Mesodermal cell (in vitro differentiated cells): ENCODE data around the gene C2CD2.

ENCODE experiments used
- H3K27ac ChIP-seq: 2 replicates; pipeline ENCODE4 v1.7.0; 2013; ENCODE audit warnings: mild to moderate bottlenecking, low read depth, low read length, moderate library complexity; ENCODE audit not compliant: severe bottlenecking
- H3K36me3 ChIP-seq: 2 replicates; pipeline ENCODE4 v1.7.1; 2013; ENCODE audit warnings: mild to moderate bottlenecking, low read length, moderate library complexity; ENCODE audit not compliant: control insufficient read depth, insufficient read depth
- H3K4me1 ChIP-seq: one replicate; pipeline ENCODE4 v1.7.1; 2013; ENCODE audit warnings: mild to moderate bottlenecking, low read length; ENCODE audit not compliant: insufficient read depth, control insufficient read depth, poor library complexity, severe bottlenecking
- H3K4me3 ChIP-seq: 2 replicates; pipeline ENCODE4 v1.7.0; 2013; ENCODE audit warnings: low read length, control low read depth, mild to moderate bottlenecking; ENCODE audit not compliant: insufficient read depth, poor library complexity, severe bottlenecking; ENCODE audit errors: extremely low read depth
- H3K9me3 ChIP-seq: 2 replicates; pipeline ENCODE4 v1.7.1; 2013; ENCODE audit warnings: mild to moderate bottlenecking, low read length, moderate library complexity; ENCODE audit not compliant: control insufficient read depth
- WGBS, 2 experiments: methylation state at CpG; one replicate each; pipeline ENCODE4 v1.1.5; 2013; ENCODE audit warnings: missing lambda C conversion rate in 2 of 2; ENCODE audit not compliant: insufficient coverage in 2 of 2; 5-methylcytosine and 5-hydroxymethylcytosine counted together

The C2CD2 gene

DNA sequence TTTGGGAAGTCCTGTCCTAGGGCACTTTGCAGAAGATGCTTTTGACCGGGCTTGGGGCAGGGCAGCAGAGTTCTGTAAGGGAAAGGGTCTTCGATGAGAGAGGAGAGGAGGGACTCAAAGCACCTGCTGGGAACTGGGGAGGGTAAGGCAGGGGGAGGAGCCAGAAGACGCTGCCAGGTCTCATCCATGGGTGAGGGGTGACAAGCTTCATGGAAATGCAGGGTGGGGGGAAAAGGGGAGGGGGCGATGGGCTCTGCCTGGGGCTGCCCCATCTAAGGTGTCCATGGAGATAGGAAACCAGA, 20.9 kb upstream of the C2CD2 start:
- WGBS, 2 experiments = 79% methylated on average over 3 of the region's 4 CpGs
- no peak overlapping the region for H3K27ac ChIP-seq
- H3K4me3 ChIP-seq = no peak overlapping the region

DNA sequence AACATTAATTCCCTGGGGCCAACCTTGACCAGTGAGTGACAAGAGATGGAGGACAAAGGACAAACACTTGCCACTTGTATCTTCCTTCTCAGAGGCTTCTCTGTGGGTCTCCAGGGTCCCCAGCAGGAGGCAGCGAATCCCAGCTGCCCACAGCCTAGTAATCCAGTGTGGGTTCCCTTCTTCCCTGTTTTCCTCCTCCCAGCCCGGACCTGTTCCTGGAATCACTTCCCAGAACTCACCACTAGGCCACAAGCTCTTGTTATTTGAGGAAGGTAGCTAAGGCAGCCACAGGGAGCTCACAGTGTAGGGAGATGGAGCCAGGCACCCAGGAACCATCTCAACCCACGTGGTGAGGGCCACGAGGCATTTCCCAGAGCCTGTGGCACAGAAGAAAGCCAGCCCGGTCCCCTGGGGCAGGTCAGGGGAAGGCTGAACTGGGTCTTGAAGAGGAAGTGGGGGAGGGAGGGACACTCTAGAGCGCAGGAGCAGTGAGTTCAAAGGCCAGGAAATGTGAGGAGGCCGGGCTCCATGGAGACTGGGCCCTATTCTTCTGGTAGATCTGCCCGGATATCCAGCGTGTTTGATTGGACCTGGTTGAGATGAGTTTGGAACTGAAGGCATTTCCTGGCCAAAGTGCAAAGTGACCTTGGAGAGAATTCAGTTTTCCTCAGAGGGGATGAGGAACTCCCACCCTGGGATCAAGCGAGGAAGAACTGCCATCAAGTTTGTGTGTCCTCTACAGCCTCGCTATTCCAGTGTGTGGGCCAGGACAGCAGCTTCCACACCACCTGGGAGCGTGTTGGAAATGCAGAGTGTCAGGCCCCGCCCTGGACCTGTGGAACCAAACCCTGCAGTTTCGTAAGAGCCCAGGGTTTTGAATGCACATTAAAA, 20.3 kb upstream of the C2CD2 start:
- no peaks in the 10 kb centered on the region for H3K36me3 ChIP-seq
- no peaks in the 10 kb centered on the region for H3K9me3 ChIP-seq
- peaks cover 3% of the 10 kb centered on the region for H3K4me1 ChIP-seq
- no peak overlapping the region for H3K27ac ChIP-seq
- no peak overlapping the region for H3K4me3 ChIP-seq
- 83 to 86% methylated on average over 11 to 13 of the region's 14 CpGs for WGBS, 2 experiments

More for the DNA sequence above, 20.9 kb upstream of the C2CD2 start:
- H3K9me3 ChIP-seq = peaks cover 5% of the 10 kb centered on the region
- H3K36me3 ChIP-seq = no peaks in the 10 kb centered on the region
- H3K4me1 ChIP-seq = peaks cover 3% of the 10 kb centered on the region

- Histone ChIP-seq H3K27ac (no peak overlapping the region), H3K4me1 (peaks cover 3% of the 10 kb centered on the region), H3K36me3 (no peaks in the 10 kb centered on the region), H3K4me3 (no peak overlapping the region), H3K9me3 (no peaks in the 10 kb centered on the region)
- 95 to 96% methylated on average over 15 of the region's 15 CpGs for WGBS, 2 experiments
These were observed 19.6 kb upstream of the C2CD2 start for GRCh38 chr21:41973427-41973831.

GRCh38 chr21:41972511-41973205, 18.8 kb upstream of the C2CD2 start:
- no peak overlapping the region for H3K4me3 ChIP-seq
- no peaks in the 10 kb centered on the region for H3K9me3 ChIP-seq
- WGBS, 2 experiments = 89 to 92% methylated on average over 20 to 23 of the region's 23 CpGs
- peaks cover 3% of the 10 kb centered on the region for H3K4me1 ChIP-seq
- H3K27ac ChIP-seq = no peak overlapping the region
- H3K36me3 ChIP-seq = no peaks in the 10 kb centered on the region

GRCh38 chr21:41971891-41972290, 18.1 kb upstream of the C2CD2 start:
- Histone ChIP-seq H3K36me3 (no peaks in the 10 kb centered on the region), H3K9me3 (no peaks in the 10 kb centered on the region)
- 0% methylated on average over 1 of the region's 6 CpGs for WGBS, 2 experiments

DNA sequence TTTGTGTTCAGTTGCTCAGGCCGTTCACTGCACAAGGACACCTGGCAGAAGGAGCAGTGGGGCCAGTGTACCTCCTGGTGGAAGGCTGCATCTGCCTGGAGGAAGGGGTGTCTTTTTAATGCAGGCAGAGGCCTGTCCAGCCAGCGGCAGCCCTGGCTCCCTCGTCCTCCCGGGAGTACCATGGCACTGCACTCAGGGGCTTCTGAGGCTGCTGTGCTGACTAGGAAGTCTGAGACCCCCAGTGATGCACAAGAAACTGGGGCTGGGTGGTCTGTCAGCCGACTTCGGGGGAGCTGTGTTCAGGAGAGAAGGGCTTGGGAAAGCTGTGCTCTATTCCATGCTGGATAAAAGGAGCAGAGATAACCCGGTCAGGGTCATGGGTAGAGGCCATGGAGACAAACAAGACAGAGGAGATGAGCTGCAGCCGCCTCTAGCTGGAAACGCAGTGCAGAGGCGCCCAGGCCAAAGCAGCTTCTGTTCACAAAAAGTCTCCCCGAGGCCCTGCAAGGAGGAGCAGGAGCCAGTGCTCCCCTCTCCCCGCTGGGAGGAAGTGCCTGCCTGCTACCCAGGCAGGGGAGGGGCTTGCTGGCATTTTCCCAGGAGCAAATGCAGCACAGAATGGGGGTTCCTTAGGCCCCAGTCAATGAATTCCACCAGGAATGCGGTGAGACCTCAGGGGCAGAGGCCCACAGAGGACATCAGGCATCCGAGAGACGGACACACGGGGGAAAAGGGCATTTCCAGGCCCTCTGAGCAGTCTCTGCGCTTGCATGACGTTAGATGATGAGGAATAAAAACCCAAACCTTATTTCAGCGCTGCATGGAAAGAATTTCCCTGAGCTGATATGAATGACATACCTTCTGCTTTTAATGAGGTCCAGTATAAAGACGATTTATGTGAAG, 17.2 kb upstream of the C2CD2 start:
- 85 to 91% methylated on average over 19 to 20 of the region's 20 CpGs for WGBS, 2 experiments
- Histone ChIP-seq H3K36me3 (no peaks in the 10 kb centered on the region), H3K27ac (no peak overlapping the region), H3K9me3 (no peaks in the 10 kb centered on the region), H3K4me1 (peaks cover 3% of the 10 kb centered on the region), H3K4me3 (no peak overlapping the region)

More at GRCh38 chr21:41971891-41972290, 18.1 kb upstream of the C2CD2 start:
- no peak overlapping the region for H3K27ac ChIP-seq
- no peak overlapping the region for H3K4me3 ChIP-seq
- H3K4me1 ChIP-seq = peaks cover 3% of the 10 kb centered on the region

DNA sequence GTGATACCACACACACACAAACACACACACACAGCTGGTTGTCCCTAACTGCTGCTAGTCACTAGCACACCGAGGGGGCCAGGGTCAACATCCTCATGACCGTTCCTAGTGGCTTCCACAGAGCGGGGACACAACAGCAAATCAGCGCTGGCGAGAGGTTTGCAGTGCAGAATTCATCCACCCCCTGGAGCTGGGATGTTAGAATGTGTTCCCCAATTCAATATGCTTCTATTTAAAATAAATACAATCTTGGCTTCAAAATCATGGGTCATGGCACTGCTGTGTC, 16.2 kb upstream of the C2CD2 start:
- Histone ChIP-seq H3K4me1 (peaks cover 3% of the 10 kb centered on the region), H3K9me3 (no peaks in the 10 kb centered on the region), H3K36me3 (no peaks in the 10 kb centered on the region), H3K4me3 (no peak overlapping the region), H3K27ac (no peak overlapping the region)
- whole genome bisulfite sequencing, 2 experiments = 75 to 82% methylated on average over 3 to 5 of the region's 5 CpGs

DNA sequence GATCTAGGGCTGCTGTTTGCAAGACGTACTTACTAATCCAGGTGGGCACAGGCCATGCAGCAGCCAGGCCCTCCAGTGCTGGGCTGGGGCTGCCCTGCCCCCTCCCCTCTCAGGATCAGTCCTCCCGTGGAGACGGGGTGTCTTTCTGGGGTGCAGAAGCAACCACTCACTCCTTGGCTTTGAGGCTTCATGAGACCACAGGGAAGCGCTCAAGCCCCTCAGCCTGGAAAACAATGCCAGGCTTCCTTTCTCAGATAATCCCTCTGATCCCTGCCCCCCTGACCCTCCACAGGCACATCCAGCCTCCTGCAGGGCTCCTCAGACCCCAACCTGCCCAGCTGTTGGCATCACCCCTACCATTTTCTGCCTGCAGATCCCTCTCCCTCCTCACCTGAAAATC, 13.9 kb upstream of the C2CD2 start:
- Histone ChIP-seq H3K9me3 (no peaks in the 10 kb centered on the region), H3K4me3 (no peak overlapping the region), H3K4me1 (no peaks in the 10 kb centered on the region), H3K36me3 (no peaks in the 10 kb centered on the region), H3K27ac (no peak overlapping the region)
- WGBS, 2 experiments = 69 to 86% methylated on average over 3 to 4 of the region's 4 CpGs

DNA sequence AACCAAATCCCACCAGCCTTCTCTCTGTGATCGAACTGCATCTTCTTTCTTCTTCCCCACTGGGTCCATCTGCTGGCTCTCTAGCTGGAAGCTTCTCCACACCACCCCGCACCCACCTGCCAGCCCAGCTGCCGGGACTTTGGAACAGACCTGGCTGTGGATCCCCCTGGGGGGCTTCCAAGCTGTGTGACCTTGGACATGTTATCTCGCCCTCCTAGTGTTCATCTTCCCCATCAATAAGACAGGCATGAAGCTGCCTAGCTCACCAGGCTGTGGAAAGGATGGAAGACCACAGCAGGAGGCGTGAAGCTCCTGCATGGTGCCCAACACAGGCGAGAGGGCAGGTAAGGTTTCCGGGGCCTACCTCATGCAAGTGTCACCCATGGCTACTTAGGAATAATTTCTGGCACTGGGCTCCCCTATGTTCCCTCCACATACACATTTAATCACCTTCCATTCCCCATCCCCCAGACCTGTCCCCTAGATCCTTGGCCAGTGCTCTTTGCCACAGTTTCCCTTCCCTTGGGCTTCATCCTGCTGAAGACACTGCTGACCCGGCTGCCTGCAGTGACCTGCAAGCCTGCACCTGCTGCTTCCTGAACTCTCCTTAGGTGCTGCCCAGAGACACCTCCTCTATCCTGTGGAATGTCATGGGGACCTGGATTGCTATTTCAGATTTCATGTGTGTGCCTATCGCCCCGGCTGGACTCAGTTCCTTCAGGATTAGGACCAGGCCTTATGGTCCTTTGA, 13.2 kb upstream of the C2CD2 start:
- no peaks in the 10 kb centered on the region for H3K9me3 ChIP-seq
- no peak overlapping the region for H3K27ac ChIP-seq
- H3K36me3 ChIP-seq = no peaks in the 10 kb centered on the region
- no peak overlapping the region for H3K4me3 ChIP-seq
- no peaks in the 10 kb centered on the region for H3K4me1 ChIP-seq
- WGBS, 2 experiments = 89 to 91% methylated on average over 7 to 8 of the region's 10 CpGs
